ENCODE results near the gene SAA4.
"Not testable (repeated sequence)": the region's sequence is repeated elsewhere in the genome, so short reads cannot be mapped to it uniquely, and the experiment has no call there.

Gene SAA4

GRCh38 chr11:18246379-18247190 lies 10.0 kb upstream of the SAA4 start:
- not testable (repeated sequence) for H3K27ac ChIP-seq (ENCODE audit: low read depth, low read length); H3K4me1 ChIP-seq (ENCODE audit: insufficient read depth, low read length); H3K36me3 ChIP-seq (ENCODE audit: insufficient read depth, low read length); H3K9ac ChIP-seq (ENCODE audit: low read depth, low read length); H3K27me3 ChIP-seq (ENCODE audit: insufficient read depth, low read length); H3K4me3 ChIP-seq (ENCODE audit: low read length); H3K9me3 ChIP-seq (ENCODE audit: insufficient read depth, low read depth, low read length)
- WGBS: 94% methylated on average over 10 of the region's 11 CpGs

GRCh38 chr11:18245396-18245795 lies 8.8 kb upstream of the SAA4 start:
- Histone ChIP-seq H3K9me3 (ENCODE audit: insufficient read depth, low read depth, low read length) (peaks cover 3% of the 10 kb centered on the region; the same call in 1 of the 2 replicates), H3K27ac (ENCODE audit: low read depth, low read length) (no peak overlapping the region), H3K27me3 (ENCODE audit: insufficient read depth, low read length) (no peaks in the 10 kb centered on the region), H3K4me1 (ENCODE audit: insufficient read depth, low read length) (no peaks in the 10 kb centered on the region), H3K36me3 (ENCODE audit: insufficient read depth, low read length) (no peaks in the 10 kb centered on the region), H3K4me3 (ENCODE audit: low read length) (no peak overlapping the region), H3K9ac (ENCODE audit: low read depth, low read length) (no peak overlapping the region)
- WGBS: 79% methylated on average over 6 of the region's 6 CpGs

- H3K27me3 ChIP-seq (ENCODE audit: insufficient read depth, low read length): peaks cover 9% of the 10 kb centered on the region; the same call in 1 of the 2 replicates
- H3K9ac ChIP-seq (ENCODE audit: low read depth, low read length): no peak overlapping the region
- no peak overlapping the region for H3K4me3 ChIP-seq (ENCODE audit: low read length)
- WGBS: 0% methylated on average over 1 of the region's 1 CpG
- H3K9me3 ChIP-seq (ENCODE audit: insufficient read depth, low read depth, low read length): peaks cover 3% of the 10 kb centered on the region; the same call in 1 of the 2 replicates
- no peaks in the 10 kb centered on the region for H3K36me3 ChIP-seq (ENCODE audit: insufficient read depth, low read length)
- H3K4me1 ChIP-seq (ENCODE audit: insufficient read depth, low read length): no peaks in the 10 kb centered on the region
- no peak overlapping the region for H3K27ac ChIP-seq (ENCODE audit: low read depth, low read length)
Measured at GRCh38 chr11:18243783-18244362, 7.3 kb upstream of the SAA4 start.

GRCh38 chr11:18239655-18240054 lies 3.1 kb upstream of the SAA4 start:
- H3K4me1 ChIP-seq (ENCODE audit: insufficient read depth, low read length): no peaks in the 10 kb centered on the region
- WGBS: 100% methylated on average over 1 of the region's 1 CpG
- H3K9me3 ChIP-seq (ENCODE audit: insufficient read depth, low read depth, low read length): peaks cover 3% of the 10 kb centered on the region; the same call in 1 of the 2 replicates
- no peaks in the 10 kb centered on the region for H3K36me3 ChIP-seq (ENCODE audit: insufficient read depth, low read length)
- no peak overlapping the region for H3K9ac ChIP-seq (ENCODE audit: low read depth, low read length)
- H3K27me3 ChIP-seq (ENCODE audit: insufficient read depth, low read length): peaks cover 12% of the 10 kb centered on the region
- H3K4me3 ChIP-seq (ENCODE audit: low read length): no peak overlapping the region
- no peak overlapping the region for H3K27ac ChIP-seq (ENCODE audit: low read depth, low read length)

- H3K27me3 ChIP-seq (ENCODE audit: insufficient read depth, low read length): peaks cover 12% of the 10 kb centered on the region
- H3K4me1 ChIP-seq (ENCODE audit: insufficient read depth, low read length): no peaks in the 10 kb centered on the region
- H3K4me3 ChIP-seq (ENCODE audit: low read length): no peak overlapping the region
- H3K9ac ChIP-seq (ENCODE audit: low read depth, low read length): no peak overlapping the region
- no peaks in the 10 kb centered on the region for H3K36me3 ChIP-seq (ENCODE audit: insufficient read depth, low read length)
- H3K27ac ChIP-seq (ENCODE audit: low read depth, low read length): no peak overlapping the region
- WGBS: 82% methylated on average over 7 of the region's 8 CpGs
- H3K9me3 ChIP-seq (ENCODE audit: insufficient read depth, low read depth, low read length): no peaks in the 10 kb centered on the region
Measured at GRCh38 chr11:18235394-18236334, 938 bp downstream of the SAA4 start.

- no peaks in the 10 kb centered on the region for H3K4me1 ChIP-seq (ENCODE audit: insufficient read depth, low read length)
- H3K9ac ChIP-seq (ENCODE audit: low read depth, low read length): no peak overlapping the region
- H3K36me3 ChIP-seq (ENCODE audit: insufficient read depth, low read length): no peaks in the 10 kb centered on the region
- WGBS: 89% methylated on average over 2 of the region's 4 CpGs
- no peaks in the 10 kb centered on the region for H3K9me3 ChIP-seq (ENCODE audit: insufficient read depth, low read depth, low read length)
- H3K4me3 ChIP-seq (ENCODE audit: low read length): no peak overlapping the region
- peaks cover 3% of the 10 kb centered on the region for H3K27me3 ChIP-seq (ENCODE audit: insufficient read depth, low read length)
- H3K27ac ChIP-seq (ENCODE audit: low read depth, low read length): no peak overlapping the region
Measured at GRCh38 chr11:18233912-18234311, 2.7 kb downstream of the SAA4 start.

GRCh38 chr11:18230859-18231258 lies 5.7 kb downstream of the SAA4 start:
- Histone ChIP-seq H3K4me1 (ENCODE audit: insufficient read depth, low read length) (no peaks in the 10 kb centered on the region), H3K9me3 (ENCODE audit: insufficient read depth, low read depth, low read length) (no peaks in the 10 kb centered on the region), H3K27me3 (ENCODE audit: insufficient read depth, low read length) (no peaks in the 10 kb centered on the region), H3K27ac (ENCODE audit: low read depth, low read length) (no peak overlapping the region), H3K9ac (ENCODE audit: low read depth, low read length) (no peak overlapping the region), H3K36me3 (ENCODE audit: insufficient read depth, low read length) (no peaks in the 10 kb centered on the region), H3K4me3 (ENCODE audit: low read length) (no peak overlapping the region)
- 90% methylated on average over 2 of the region's 2 CpGs for WGBS

GRCh38 chr11:18229501-18229900 lies 7.1 kb downstream of the SAA4 start:
- Histone ChIP-seq H3K9me3 (ENCODE audit: insufficient read depth, low read depth, low read length) (no peaks in the 10 kb centered on the region), H3K4me1 (ENCODE audit: insufficient read depth, low read length) (no peaks in the 10 kb centered on the region), H3K36me3 (ENCODE audit: insufficient read depth, low read length) (no peaks in the 10 kb centered on the region), H3K27me3 (ENCODE audit: insufficient read depth, low read length) (no peaks in the 10 kb centered on the region), H3K9ac (ENCODE audit: low read depth, low read length) (no peak overlapping the region), H3K27ac (ENCODE audit: low read depth, low read length) (no peak overlapping the region), H3K4me3 (ENCODE audit: low read length) (no peak overlapping the region)
- 97% methylated on average over 2 of the region's 3 CpGs for WGBS

- no peak overlapping the region for H3K4me3 ChIP-seq (ENCODE audit: low read length)
- no peaks in the 10 kb centered on the region for H3K27me3 ChIP-seq (ENCODE audit: insufficient read depth, low read length)
- H3K9ac ChIP-seq (ENCODE audit: low read depth, low read length): no peak overlapping the region
- H3K4me1 ChIP-seq (ENCODE audit: insufficient read depth, low read length): no peaks in the 10 kb centered on the region
- H3K9me3 ChIP-seq (ENCODE audit: insufficient read depth, low read depth, low read length): no peaks in the 10 kb centered on the region
- no peak overlapping the region for H3K27ac ChIP-seq (ENCODE audit: low read depth, low read length)
- no peaks in the 10 kb centered on the region for H3K36me3 ChIP-seq (ENCODE audit: insufficient read depth, low read length)
- WGBS: 84% methylated on average over 2 of the region's 2 CpGs
Measured at GRCh38 chr11:18225913-18226312, 10.7 kb downstream of the SAA4 start.

GRCh38 chr11:18223591-18224387 lies 12.8 kb downstream of the SAA4 start:
- Histone ChIP-seq H3K27me3 (ENCODE audit: insufficient read depth, low read length) (no peaks in the 10 kb centered on the region), H3K27ac (ENCODE audit: low read depth, low read length) (no peak overlapping the region), H3K9ac (ENCODE audit: low read depth, low read length) (no peak overlapping the region), H3K4me1 (ENCODE audit: insufficient read depth, low read length) (no peaks in the 10 kb centered on the region), H3K36me3 (ENCODE audit: insufficient read depth, low read length) (no peaks in the 10 kb centered on the region), H3K4me3 (ENCODE audit: low read length) (no peak overlapping the region), H3K9me3 (ENCODE audit: insufficient read depth, low read depth, low read length) (no peaks in the 10 kb centered on the region; the same call in 1 of the 2 replicates)
- WGBS: 92% methylated on average over 3 of the region's 3 CpGs
